Activated T-helper 2 cell treated with anti-CD3 and anti-CD28 coated beads, Interferon-gamma antibody, Interleukin-2, Interleukin-4, amounts not matched to agents 10 μg/mL and 5 μg/mL and 100 μg/mL, durations not matched to agents 14 hours and 24 hours and 36 hours (primary cell): Measurements from ENCODE around the gene ADCY10. TPM values are rescaled to one million over a fixed set of nuclear protein-coding genes. Genes with fewer than 3 reads are reported as not detected.
"Not testable (repeated sequence)": the region's sequence is repeated elsewhere in the genome, so short reads cannot be mapped to it uniquely, and the experiment has no call there.

ENCODE experiments used
- DNase-seq: peaks from one replicate; pipeline ENCODE4 v3.0.0; 2021; ENCODE audit warnings: low spot score
- H3K27ac Mint-ChIP-seq: one replicate; pipeline ENCODE4 v1.8.0; 2021; ENCODE audit warnings: mixed read lengths
- H3K27me3 Mint-ChIP-seq: one replicate; pipeline ENCODE4 v1.8.0; 2021; ENCODE audit warnings: low read depth, mixed read lengths
- H3K36me3 Mint-ChIP-seq: one replicate; pipeline ENCODE4 v1.8.0; 2021; ENCODE audit warnings: low read depth, mixed read lengths
- H3K4me1 Mint-ChIP-seq: one replicate; pipeline ENCODE4 v1.8.0; 2021; ENCODE audit warnings: low read depth, mixed read lengths
- H3K4me3 Mint-ChIP-seq: one replicate; pipeline ENCODE4 v1.8.0; 2021; ENCODE audit warnings: low read depth, mild to moderate bottlenecking, moderate library complexity, mixed read lengths
- H3K9me3 Mint-ChIP-seq: one replicate; pipeline ENCODE4 v1.8.0; 2021; ENCODE audit warnings: mixed read lengths
- intact Hi-C: fragments of 100-400 bp; cut with micrococcal nuclease; formaldehyde crosslinking; loops from one replicate; pipeline ENCODE4 v1.15.1; 2023
- total RNA-seq: library from RNA; stranded (reverse); gene quantifications from 2 replicates; pipeline ENCODE4 v1.2.3, GENCODE V29; 2022

Gene ADCY10
- total RNA-seq, 1 donor from 2014 or later, result 0.09 TPM

DNA sequence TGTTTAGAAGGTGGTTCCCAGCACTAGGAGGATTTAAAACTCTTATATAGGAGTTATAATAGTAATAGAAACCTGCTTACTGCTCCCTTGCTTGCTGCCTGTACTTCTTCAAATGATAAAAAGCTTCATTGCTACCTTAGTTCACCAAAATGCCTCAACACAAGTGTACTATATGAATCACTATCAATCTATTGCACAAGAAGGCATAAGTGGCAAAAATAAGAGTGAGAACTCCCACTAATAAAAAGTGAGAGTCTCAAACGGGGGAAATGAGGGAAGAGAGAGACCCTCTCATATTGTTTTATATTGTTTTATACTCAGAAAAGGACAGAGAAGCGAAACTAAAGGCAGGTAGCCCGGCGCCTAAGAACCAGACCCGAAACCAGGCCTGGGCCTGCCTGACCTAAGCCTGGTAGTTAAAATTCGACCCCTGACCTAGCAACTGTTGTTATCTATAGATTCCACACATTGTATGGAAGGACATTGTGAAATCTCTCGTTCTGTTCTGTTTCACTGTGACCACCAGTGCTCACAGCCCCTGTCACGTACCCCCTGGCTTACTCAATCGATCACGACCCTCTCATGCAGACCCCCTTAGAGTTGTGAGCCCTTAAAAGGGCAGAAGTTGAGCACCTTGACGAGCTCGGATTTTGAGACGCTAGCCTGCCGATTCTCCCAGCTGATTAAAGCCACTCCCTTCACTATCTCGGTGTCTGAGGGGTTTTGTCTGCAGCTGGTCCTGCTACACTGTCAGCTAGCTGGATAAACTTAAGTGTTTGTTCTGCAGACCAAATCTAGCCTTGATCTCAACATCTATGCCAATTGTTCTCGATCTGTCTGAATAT is 44.6 kb downstream of the ADCY10 start:
- H3K27ac Mint-ChIP-seq, H3K36me3 Mint-ChIP-seq, DNase-seq, H3K9me3 Mint-ChIP-seq, H3K27me3 Mint-ChIP-seq, intact Hi-C loops, H3K4me3 Mint-ChIP-seq, H3K4me1 Mint-ChIP-seq: not testable (repeated sequence)

DNA sequence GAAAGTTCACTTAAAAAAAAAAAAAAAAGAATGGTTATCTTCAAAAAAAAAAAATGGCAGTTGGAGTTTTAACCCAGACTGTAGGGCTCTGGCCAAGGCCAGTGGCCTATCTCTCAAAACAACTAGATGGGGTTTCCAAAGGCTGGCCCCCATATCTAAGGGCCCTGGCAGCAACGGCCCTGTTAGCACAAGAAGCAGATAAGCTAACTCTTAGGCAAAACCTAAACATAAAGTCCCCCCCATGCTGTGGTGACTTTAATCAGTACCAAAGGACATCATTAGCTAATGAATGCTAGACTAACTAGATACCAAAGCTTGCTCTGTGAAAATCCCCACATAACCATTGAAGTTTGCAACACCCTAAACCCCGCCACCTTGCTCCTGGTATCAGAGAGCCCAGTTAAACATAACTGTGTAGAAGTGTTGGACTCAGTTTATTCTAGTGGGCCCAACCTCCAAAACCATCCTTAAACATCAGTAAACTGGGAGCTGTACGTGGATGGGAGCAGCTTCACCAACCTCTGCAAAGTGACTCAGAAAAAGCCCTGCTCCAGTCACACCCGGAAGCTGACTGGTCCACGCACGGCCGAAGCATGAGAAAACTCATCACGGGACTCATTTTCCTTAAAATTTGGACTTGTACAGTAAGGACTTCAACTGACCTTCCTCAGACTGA is 47.1 kb downstream of the ADCY10 start:
- intact Hi-C loops, result not testable (repeated sequence)

DNA sequence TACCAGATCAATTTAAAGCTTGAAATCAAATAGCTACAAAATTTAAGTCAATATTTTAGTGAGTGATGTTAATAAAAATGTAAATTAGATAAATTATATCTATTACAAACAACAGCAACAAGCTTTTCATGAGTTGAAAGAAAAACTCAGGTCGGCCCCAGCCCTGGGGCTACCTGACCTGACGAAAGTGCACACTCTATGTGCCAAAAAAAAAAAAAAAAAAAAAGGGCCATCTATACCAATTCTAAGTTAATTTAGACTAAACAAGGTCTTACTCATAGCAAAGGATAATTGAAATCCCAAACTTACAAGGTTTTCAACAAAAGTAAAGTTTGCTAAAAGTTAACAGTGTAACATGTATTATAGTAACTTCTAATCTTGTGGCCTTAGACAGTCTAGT is 47.6 kb downstream of the ADCY10 start:
- H3K9me3 Mint-ChIP-seq, H3K27ac Mint-ChIP-seq, DNase-seq, H3K27me3 Mint-ChIP-seq, H3K4me1 Mint-ChIP-seq, intact Hi-C loops, H3K4me3 Mint-ChIP-seq, H3K36me3 Mint-ChIP-seq: not testable (repeated sequence)

More for the DNA sequence above, 47.1 kb downstream of the ADCY10 start:
- not testable (repeated sequence) for DNase-seq, H3K27ac Mint-ChIP-seq, H3K4me3 Mint-ChIP-seq, H3K36me3 Mint-ChIP-seq, H3K27me3 Mint-ChIP-seq, H3K4me1 Mint-ChIP-seq, H3K9me3 Mint-ChIP-seq

DNA sequence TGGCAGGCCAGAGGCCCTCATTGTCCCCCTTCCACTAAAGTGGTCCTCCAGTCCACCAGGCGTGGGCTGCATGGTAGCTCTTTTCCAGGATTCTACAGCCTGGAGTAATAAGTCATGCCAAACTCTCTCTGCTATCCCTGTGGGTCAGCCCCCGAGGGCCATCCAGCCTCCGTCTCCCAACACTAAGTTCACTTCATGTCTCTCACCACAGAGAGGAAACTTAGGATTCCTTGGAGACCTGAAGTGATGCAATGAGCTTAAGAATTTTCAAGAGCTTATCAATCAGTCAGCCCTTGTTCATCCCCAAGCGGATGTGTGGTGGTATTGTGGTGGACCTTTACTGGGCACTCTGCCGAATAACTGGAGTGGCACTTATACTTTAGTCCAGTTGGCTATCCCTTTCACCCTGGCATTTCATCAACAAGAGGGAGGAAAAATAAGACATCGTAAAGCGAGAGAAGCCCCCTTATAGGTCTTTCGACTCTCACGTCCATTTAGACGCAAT is 48.1 kb downstream of the ADCY10 start:
- H3K27me3 Mint-ChIP-seq, DNase-seq: not testable (repeated sequence)

DNA sequence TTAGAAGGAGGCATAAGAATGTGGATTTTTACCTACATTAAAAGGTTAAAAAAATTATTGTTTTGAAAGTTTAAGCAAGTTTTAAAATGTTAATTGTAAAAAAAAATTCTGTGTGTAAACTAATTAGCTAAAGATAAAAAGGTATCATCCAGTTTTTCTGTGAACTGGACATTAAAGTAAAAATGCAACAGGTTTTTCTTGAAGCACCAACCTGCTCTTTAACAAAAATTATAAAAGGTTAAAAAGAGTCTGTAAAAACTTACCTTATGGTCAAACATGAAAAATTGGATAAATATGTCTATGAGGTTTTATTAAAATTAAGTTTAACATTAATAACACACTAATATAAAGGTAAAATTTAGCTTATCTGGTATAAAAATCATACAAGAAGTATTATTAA is 48.7 kb downstream of the ADCY10 start:
- H3K4me1 Mint-ChIP-seq, H3K36me3 Mint-ChIP-seq, DNase-seq, H3K4me3 Mint-ChIP-seq, intact Hi-C loops, H3K27ac Mint-ChIP-seq, H3K27me3 Mint-ChIP-seq, H3K9me3 Mint-ChIP-seq: not testable (repeated sequence)

More for the DNA sequence above, 48.1 kb downstream of the ADCY10 start:
- H3K36me3 Mint-ChIP-seq, H3K4me1 Mint-ChIP-seq, H3K4me3 Mint-ChIP-seq, H3K9me3 Mint-ChIP-seq, H3K27ac Mint-ChIP-seq, intact Hi-C loops: not testable (repeated sequence)

DNA sequence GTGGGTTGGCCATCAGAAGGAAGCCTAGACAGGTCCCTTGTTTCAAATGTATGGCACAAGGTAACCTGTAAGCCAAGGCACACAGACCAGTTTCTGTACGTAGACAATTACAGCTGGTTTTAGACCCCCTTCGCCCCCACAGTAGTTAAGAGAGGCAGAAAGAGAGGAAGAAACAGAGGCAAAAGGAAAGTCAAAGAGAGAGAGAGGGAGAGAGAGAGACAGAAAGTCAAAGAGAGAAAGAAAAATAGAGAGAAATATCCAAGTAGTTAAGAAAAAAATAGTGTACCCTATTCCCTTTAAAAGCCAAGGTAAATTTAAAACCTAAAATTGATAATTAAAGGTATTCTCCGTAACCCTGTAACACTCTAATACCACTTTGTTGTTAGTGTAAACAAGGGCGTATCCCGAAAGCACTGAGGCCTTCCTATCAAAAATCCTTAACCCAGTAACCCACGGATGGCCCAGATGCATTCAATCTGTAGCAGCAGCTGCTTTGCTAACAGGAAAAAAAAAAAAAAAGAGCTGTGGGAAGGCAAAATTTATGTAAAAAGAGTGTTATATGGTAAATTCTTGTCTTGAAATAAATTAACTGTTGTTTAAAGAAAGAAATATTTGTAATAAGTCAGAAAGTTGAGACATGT is 49.4 kb downstream of the ADCY10 start:
- Mint-ChIP-seq H3K36me3 (no peaks in the 10 kb centered on the region), H3K27ac (no peak overlapping the region), H3K9me3 (no peaks in the 10 kb centered on the region)

DNA sequence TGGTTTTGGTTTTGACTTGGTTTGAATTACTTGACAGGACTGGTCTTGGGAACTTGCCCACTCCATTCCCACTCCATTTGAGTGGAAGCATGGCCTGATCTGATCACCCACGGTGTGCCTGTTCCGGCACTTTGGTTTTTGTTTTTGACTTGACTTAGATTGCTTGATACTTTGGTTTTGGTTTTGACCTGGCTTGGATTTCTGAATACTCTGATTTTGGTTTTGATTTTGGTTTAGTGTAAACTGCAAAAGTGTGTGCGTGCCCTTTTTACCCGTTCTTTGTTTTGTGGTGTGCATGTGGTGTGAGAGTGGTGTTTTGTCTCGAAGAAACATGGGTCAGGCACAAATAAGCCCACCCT is 50.0 kb downstream of the ADCY10 start:
- Mint-ChIP-seq H3K27ac (no peak overlapping the region), H3K27me3 (no peaks in the 10 kb centered on the region), H3K4me3 (no peak overlapping the region), H3K9me3 (no peaks in the 10 kb centered on the region), H3K4me1 (no peaks in the 10 kb centered on the region), H3K36me3 (no peaks in the 10 kb centered on the region)
- intact Hi-C loops, result no loop called here
- DNase-seq, result no peak

More for the DNA sequence above, 49.4 kb downstream of the ADCY10 start:
- intact Hi-C loops, result no loop called here
- Mint-ChIP-seq H3K27me3 (no peaks in the 10 kb centered on the region), H3K4me1 (no peaks in the 10 kb centered on the region), H3K4me3 (no peak overlapping the region)
- no peak for DNase-seq

DNA sequence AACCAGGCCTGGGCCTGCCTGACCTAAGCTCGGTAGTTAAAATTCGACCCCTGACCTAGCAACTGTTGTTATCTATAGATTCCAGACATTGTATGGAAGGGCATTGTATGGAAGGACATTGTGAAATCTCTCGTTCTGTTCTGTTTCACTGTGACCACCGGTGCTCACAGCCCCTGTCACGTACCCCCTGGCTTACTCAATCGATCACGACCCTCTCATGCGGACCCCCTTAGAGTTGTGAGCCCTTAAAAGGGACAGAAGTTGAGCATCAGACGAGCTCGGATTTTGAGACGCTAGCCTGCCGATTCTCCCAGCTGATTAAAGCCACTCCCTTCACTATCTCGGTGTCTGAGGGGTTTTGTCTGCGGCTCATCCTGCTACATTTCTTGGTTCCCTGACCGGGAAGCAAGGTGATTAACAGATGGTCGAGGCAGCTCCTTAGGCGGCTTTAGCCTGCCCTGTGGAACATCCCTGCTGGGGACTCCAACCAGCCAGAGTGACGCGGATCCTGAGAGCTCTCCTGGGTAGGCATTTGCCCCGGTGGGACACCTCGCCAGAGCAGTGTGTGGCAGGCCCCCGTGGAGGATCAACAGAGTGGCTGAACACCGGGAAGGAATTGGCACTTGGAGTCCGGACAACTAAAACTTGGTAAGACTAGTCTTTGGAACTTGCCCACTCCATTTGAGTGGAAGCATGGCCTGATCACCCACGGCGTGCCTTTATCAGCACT is 50.6 kb downstream of the ADCY10 start:
- DNase-seq, intact Hi-C loops, H3K27me3 Mint-ChIP-seq, H3K36me3 Mint-ChIP-seq, H3K27ac Mint-ChIP-seq, H3K4me3 Mint-ChIP-seq, H3K4me1 Mint-ChIP-seq, H3K9me3 Mint-ChIP-seq: not testable (repeated sequence)

DNA sequence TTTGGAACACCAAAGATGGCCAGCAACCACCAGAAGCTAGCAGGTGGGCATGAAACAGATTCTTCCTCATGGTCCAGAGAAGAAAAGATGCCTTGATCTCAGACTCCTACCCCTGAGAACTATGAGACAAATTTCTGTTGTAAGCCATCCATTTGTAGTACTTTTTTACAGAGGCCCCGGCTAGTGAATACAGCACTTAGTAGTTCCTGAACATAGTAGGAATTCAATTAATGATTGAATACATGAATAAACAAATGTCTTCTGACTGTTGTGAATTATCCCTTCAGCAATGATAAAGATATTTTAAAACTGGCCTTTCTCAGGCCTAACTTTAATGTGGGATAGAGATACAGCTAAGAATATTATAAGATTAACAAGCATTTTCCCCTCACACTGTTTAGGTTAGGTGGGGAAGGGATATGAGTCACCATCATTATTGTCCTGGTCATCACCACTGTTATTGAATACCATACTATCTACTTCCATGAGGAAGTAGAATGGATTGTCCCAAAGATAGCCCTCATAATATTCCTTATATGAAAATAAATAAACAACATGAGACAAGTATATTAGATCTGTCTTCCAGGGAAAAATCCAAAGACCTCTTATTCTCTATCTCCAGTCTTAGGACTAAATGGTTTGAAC is 51.4 kb downstream of the ADCY10 start:
- Mint-ChIP-seq H3K27ac (no peak overlapping the region), H3K4me1 (no peaks in the 10 kb centered on the region), H3K4me3 (no peak overlapping the region), H3K27me3 (no peaks in the 10 kb centered on the region), H3K9me3 (no peaks in the 10 kb centered on the region), H3K36me3 (no peaks in the 10 kb centered on the region)
- no peak for DNase-seq
- intact Hi-C loops, result no loop called here

DNA sequence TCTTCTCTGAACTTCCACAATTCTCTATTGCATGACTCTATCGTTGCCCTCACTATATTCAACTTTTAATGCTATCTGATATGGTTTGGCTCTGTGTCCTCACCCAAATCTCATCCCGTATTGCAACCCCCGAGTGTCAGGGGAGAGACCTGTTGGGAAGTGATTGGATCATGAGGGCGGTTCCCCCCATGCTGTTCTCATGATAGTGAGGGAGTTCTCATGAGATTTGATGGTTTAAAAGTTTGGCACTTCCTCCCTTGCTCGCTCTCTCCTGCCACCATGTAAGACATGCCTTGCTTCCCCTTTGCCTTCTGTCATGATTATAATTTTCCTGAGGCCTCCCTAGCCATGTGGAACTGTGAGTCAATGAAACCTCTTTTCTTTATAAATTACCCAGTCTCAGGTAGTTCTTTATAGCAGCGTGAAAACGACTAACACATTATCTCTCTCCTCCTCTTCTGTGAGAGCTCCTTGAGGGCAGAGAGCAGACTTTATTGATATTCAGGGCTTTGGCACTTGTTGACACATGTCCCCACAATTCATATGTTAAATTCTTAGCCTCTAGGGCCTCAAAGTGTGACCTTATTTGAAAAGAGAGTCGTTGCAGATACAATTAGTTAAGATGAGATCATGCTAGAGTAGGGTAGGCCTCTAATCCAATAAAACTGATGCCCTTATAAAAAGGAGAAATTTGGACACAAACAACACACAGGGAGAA is 52.1 kb downstream of the ADCY10 start:
- H3K27ac Mint-ChIP-seq, result no peak overlapping the region
- no peaks in the 10 kb centered on the region for H3K27me3 Mint-ChIP-seq
- no peaks in the 10 kb centered on the region for H3K9me3 Mint-ChIP-seq
- no peak for DNase-seq
- no peak overlapping the region for H3K4me3 Mint-ChIP-seq
- no peaks in the 10 kb centered on the region for H3K4me1 Mint-ChIP-seq
- no peaks in the 10 kb centered on the region for H3K36me3 Mint-ChIP-seq
- intact Hi-C loops, result no loop called here

DNA sequence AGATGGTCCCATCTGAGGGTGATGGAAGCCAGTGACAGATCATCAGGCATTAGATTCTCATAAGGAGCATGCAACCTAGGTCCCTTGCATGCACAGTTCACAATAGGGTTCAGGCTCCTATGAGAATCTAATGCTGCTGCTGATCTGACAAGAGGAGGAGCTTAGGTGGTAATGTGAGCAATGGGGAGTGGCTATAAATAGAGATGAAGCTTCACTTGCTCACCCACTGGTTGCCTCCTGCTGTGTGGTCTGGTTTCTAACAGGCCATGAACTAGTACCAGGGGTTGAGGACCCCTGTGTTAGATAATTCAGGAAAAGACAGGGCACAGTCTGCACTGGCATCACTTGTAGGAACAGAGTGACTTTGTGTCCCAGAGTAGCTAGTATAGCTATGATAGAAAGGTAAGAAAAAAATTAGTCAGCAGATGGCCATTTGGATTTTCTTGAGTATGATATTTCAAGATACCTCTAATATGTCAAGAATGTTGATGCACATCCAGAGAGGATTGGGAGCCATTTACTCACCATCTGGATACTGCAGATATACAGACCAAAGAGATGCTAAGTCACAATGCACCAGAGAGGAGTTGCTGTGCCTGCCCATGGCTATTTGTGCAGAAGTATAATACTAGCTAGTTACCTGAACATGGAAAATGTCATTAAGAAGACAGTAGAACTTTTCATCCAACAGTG is 53.6 kb downstream of the ADCY10 start:
- H3K27me3 Mint-ChIP-seq, result peaks cover 4% of the 10 kb centered on the region
- intact Hi-C loops, result no loop called here
- no peak overlapping the region for H3K4me3 Mint-ChIP-seq

More for the DNA sequence above, 53.6 kb downstream of the ADCY10 start:
- no peaks in the 10 kb centered on the region for H3K9me3 Mint-ChIP-seq
- no peaks in the 10 kb centered on the region for H3K36me3 Mint-ChIP-seq
- no peak for DNase-seq
- H3K27ac Mint-ChIP-seq, result no peak overlapping the region
- H3K4me1 Mint-ChIP-seq, result no peaks in the 10 kb centered on the region
